NB4 (cell line): ENCODE measurements around the gene ZNF736.

Source experiments
- MYC ChIP-seq: IDR thresholded peaks from 2 replicates; pipeline ENCODE4 v1.6.1; 2011; ENCODE audit warnings: low read depth, low read length
- TF ChIP-seq, protein P1 (sequence below): IDR thresholded peaks from one replicate; pipeline ENCODE4 v1.5.1; 2012; ENCODE audit warnings: low read depth, low read length
- TF ChIP-seq, protein P2 (sequence below): IDR thresholded peaks from 2 replicates; pipeline ENCODE4 v1.6.1; 2011; ENCODE audit warnings: low read depth, low read length

DNA sequence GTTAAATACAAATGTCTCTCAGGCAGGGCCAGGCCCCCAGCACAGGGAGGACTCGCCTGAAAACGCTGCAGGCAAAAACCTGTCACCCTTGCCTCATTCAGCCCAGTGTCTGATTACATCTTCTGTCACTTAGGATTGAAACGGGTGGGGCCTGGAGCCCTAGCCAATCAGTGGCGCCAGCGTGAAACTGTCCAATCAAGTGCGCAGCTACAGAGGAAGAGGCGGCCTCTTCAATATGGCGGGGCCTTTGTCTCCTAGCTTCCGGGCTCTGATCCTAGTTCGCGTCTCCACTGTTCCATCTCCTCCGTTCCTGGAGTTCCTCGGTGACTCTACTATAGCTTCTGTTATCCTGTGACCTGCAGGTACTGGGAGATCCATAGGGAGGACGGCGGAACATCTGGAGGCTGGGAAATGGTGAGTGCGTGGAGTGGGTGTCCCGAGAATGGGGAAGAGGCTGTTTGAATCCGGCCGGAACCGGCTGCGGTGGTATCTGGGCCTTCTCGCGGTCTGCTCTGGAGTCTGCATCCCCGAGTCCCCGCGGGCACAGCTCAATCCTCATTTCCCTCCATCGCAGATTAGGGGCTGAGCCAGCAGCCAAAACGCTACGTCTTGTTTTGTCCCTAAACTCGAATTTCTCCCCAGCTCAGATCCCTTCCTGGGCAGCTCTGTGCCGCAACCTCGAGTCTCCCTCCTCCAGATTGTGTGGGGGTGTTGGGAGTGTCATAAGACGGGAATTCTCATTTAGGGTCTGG is at the start of gene ZNF736:
- TF ChIP-seq, protein P1, sequence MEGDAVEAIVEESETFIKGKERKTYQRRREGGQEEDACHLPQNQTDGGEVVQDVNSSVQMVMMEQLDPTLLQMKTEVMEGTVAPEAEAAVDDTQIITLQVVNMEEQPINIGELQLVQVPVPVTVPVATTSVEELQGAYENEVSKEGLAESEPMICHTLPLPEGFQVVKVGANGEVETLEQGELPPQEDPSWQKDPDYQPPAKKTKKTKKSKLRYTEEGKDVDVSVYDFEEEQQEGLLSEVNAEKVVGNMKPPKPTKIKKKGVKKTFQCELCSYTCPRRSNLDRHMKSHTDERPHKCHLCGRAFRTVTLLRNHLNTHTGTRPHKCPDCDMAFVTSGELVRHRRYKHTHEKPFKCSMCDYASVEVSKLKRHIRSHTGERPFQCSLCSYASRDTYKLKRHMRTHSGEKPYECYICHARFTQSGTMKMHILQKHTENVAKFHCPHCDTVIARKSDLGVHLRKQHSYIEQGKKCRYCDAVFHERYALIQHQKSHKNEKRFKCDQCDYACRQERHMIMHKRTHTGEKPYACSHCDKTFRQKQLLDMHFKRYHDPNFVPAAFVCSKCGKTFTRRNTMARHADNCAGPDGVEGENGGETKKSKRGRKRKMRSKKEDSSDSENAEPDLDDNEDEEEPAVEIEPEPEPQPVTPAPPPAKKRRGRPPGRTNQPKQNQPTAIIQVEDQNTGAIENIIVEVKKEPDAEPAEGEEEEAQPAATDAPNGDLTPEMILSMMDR: no peak
- TF ChIP-seq MYC: no peak
- TF ChIP-seq, protein P2, sequence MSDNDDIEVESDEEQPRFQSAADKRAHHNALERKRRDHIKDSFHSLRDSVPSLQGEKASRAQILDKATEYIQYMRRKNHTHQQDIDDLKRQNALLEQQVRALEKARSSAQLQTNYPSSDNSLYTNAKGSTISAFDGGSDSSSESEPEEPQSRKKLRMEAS: peak; percentile 55
